SK-N-MC (cell line): ENCODE data around the gene GPC6.

Source experiments
- EZH2 ChIP-seq: fragments of 200-600 bp; sonication (generic); IDR thresholded peaks from one replicate; pipeline ENCODE4 v1.6.1; 2017; ENCODE audit warnings: antibody characterized with exemption
- POLR2AphosphoS5 ChIP-seq: IDR thresholded peaks from 2 replicates; pipeline ENCODE4 v1.6.1; 2012; ENCODE audit warnings: mild to moderate bottlenecking, low read depth, low read length, borderline replicate concordance

DNA sequence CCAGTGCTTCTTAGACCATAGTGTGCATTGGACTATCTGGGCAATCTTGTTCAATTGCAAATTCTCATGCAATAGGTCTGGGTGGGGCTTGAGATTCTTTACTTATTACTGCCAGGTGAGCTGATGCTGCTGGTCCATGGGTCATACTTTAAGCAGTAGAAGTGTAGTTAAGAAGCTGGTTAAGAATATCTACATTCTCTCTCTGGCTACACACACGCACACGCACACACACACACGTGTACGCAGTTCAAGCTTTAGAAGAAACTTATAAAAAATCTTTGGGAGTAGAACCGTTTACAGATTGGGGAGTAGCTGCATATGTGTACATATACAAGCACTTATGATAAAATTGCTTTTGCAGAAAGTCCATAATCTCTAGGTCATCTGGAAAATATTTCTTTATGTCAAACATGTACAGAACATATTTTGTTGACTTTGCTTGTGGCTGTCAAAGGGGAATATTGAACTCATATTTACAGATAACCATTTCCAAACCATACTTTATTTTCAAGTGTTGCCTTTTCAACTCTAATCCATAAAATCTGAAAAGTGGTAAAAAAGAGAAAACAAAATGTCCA lies 99.7 kb downstream of the GPC6 start:
- TF ChIP-seq POLR2AphosphoS5 (no peak), EZH2 (no peak)
